ENCODE data around the gene CTIF.

GRCh38 chr18:48676346-48676745 lies 137.5 kb downstream of the CTIF start:
- no peak for TF ChIP-seq CTCF (IDR thresholded peaks at IDR 0.05)
- no peak for TF ChIP-seq POLR2A (IDR thresholded peaks at IDR 0.05)
- no peak for TF ChIP-seq POLR2AphosphoS5 (IDR thresholded peaks at IDR 0.05)
- no peak for TF ChIP-seq EP300 (IDR thresholded peaks at IDR 0.05; ENCODE audit: low read depth)

All from transverse colon (tissue), 4 donors.